Spleen (tissue), 7 donors: ENCODE measurements around the gene RPTOR.

Source experiments
- POLR2A ChIP-seq, 3 donors: fragments of 450-650 bp; IDR thresholded peaks; one replicate each; pipeline ENCODE4 v1.5.1; 2017; ENCODE audit warnings: antibody characterized with exemption in 3 of 3, mild to moderate bottlenecking in 1 of 3
- POLR2AphosphoS5 ChIP-seq, 3 donors: sonication (generic); formaldehyde crosslinking; IDR thresholded peaks; one replicate each; pipeline ENCODE4 v1.5.1; 2017; ENCODE audit warnings: antibody characterized with exemption in 3 of 3
- TF ChIP-seq, protein P1 (sequence below), 11 experiments: fragments of 200-600 bp in 7 of 11; fragments of 450-650 bp in 4 of 11; sonication (generic) in 4 of 11; IDR thresholded peaks in 8 of 11; conservative IDR thresholded peaks in 3 of 11; 1 replicate in 7 of 11; 2 replicates in 4 of 11; pipeline versions ENCODE4 v1.4.0 to v1.8.0; 2016 to 2021; ENCODE audit warnings: antibody characterized with exemption in 11 of 11, inconsistent platforms in 4 of 11, mild to moderate bottlenecking in 1 of 11
- donor health status: DM: no; HTN: no; CAD: no; lungs with moderate emphysema.
- donor health status: DM: no; HTN: no; CAD: no.
- donor health status: DM: no; HTN: no; CAD: no.

DNA sequence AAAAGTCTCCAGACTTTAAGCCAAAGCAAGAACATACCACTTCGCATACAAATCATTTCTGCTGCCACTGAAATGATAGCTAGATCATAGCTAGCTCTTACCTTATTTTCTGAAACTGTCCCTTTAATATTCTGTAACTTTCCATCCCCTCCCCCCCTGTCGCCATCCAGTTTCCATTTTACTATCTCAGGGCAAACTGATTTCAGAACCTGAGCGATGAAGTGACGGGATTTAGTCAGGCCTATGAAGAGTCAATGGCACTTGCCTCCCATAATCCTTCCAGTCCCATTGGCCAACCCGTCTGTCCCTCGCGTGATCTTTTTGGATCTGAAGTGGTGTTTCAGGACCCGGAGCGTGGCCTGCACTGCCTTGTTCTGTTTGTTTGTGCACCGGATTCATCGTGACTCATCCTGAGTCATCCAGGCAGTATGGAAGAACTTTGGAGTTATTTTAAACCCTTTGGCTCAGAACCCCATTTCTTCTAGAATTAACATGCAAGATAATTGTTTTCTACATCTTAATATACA is 247.2 kb downstream of the RPTOR start:
- TF ChIP-seq, protein P1, sequence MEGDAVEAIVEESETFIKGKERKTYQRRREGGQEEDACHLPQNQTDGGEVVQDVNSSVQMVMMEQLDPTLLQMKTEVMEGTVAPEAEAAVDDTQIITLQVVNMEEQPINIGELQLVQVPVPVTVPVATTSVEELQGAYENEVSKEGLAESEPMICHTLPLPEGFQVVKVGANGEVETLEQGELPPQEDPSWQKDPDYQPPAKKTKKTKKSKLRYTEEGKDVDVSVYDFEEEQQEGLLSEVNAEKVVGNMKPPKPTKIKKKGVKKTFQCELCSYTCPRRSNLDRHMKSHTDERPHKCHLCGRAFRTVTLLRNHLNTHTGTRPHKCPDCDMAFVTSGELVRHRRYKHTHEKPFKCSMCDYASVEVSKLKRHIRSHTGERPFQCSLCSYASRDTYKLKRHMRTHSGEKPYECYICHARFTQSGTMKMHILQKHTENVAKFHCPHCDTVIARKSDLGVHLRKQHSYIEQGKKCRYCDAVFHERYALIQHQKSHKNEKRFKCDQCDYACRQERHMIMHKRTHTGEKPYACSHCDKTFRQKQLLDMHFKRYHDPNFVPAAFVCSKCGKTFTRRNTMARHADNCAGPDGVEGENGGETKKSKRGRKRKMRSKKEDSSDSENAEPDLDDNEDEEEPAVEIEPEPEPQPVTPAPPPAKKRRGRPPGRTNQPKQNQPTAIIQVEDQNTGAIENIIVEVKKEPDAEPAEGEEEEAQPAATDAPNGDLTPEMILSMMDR (IDR thresholded peaks at IDR 0.05 in 8 of 11, conservative IDR thresholded peaks at IDR 0.05 in 3 of 11): no peak
- peak in 1 of 3 donors; percentile 11 for TF ChIP-seq POLR2AphosphoS5 (IDR thresholded peaks at IDR 0.05)
- TF ChIP-seq POLR2A (IDR thresholded peaks at IDR 0.05): no peak
